KG1 (cell line): ENCODE measurements around the gene GHR.
A peak's percentile ranks its signal among the peaks of the same experiment; 100 is the strongest.
"Not testable (repeated sequence)": the region's sequence is repeated elsewhere in the genome, so short reads cannot be mapped to it uniquely, and the experiment has no call there.

ENCODE experiments used
- DNase-seq: peaks from one replicate; lab custom pipeline; 2025; lab: John Stamatoyannopoulos, UW

The GHR gene

DNA sequence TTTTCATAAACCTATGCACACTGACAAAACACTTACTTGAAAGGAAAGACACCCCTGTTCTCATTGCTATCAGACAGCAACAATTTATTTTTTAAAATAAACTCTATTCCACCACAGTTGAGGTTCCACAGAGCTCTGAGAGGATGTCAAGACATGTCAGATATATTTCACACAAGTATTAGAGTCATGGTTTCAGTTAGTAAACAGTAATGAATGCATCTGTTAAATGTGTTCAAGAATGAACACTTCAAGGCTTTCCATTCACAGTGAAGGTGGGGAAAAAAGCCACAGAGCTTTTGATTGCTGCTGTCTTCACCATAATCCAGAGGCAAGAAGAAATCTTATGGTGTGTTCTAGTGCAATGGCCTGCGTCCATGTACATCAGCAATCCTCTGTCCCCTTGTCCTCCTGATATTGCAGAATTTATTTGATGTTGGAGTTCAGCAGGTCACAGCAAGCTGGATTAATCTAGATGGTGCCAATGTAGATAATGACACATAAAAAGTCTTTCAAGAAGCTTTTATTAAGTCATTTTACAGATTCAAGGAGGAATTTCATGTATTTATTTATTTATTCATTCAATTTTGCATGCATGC is 146.8 kb downstream of the GHR start:
- no peak for DNase-seq

DNA sequence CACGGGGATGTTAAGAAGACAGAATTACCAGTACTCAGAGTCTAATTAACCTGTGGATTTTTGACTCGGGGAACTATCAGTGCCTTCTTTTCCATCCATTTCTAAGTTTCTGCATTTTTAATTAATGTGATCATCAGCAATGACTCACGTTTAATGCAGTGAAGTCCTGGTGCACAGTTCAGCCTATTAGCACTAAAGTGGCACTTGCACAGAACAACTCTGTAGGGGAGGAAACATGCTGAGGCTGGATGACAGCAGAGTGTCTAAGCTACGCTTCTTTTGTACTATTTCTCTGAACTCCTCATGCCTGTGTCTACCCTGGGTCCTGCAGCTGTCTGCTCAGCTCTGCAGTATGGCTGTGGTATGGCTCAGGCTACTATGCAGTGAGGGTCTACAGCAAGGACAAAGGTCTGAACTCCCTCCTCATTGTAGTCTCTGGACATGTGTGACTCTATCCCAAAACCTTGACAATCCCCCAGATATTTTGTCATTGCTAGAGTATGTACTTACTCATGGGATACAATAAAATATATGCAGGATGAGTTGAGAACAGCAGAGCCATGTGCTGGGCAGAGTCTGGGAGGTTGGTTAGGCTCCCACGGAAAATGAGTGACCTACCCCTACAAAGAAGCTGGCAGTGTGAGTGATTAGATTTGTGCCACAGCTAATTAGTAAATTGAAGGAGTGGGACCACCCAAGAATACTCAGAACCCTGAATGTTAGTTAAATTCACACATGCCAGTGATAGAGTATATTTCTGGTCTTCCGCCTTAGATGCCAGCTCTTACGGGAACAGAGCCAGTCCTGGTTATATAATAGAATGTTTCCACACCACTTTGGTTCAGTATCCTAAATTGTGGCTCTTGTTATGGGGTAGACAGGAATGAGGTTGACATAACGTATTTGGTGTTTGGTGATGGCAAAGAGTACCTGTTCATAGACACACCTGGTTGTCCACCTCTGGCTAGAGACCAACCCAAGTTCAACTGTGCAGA is 148.0 kb downstream of the GHR start:
- DNase-seq = no peak

DNA sequence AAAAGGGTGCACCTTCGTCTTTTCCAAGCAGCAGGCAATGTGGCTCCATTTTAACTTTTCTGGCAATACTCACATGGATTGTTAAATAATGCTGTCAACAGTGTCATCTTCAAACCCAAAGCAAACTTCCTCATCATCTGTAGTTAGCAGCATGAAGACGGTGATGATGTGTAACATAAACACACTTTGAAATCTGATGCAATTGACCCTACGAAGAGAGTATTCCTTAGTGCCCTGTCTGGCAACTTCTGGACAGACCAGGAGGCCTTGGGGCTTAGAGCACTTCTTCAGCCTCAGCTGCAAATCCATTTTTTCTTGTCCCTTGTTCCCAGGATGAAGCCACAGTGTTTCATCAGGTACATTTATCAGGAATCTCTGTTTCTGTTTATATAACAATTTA is 149.1 kb downstream of the GHR start:
- DNase-seq = no peak

DNA sequence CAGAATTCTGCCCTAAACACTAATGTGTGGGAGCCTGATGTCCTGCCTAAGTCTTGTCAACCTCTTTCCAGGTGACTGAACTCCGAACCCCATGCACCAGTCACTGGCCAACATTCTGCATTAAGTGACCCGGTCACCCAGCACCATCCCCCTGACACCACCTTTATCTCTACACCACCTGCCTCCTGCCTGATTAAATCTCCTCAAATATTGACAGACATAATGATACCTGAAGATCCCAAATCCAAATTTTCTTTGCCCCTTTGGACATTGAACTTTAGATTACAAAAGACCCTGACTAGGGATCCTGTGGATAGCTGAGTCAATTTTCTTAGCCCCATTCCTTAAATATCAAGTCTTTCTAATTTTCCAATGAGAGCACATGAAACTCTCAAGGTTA is 150.1 kb downstream of the GHR start:
- no peak for DNase-seq

DNA sequence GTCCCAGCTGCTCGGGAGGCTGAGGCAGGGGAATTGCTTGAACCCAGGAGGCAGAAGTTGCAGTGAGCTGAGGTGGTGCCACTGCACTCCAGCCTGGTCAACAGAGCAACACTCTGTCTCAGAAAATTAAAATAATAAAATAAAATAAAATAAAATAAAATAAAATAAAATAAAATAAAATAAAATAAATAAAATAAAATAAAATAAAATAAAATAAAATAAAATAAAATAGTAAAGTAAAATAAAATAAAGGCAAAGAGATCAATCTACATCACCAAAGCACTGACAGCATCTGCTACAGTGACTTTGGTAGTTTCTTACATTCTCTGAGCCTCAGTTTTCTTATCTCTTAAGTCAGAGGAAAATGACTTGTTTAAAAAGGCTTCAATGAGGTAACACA is 152.7 kb downstream of the GHR start:
- DNase-seq = not testable (repeated sequence)

DNA sequence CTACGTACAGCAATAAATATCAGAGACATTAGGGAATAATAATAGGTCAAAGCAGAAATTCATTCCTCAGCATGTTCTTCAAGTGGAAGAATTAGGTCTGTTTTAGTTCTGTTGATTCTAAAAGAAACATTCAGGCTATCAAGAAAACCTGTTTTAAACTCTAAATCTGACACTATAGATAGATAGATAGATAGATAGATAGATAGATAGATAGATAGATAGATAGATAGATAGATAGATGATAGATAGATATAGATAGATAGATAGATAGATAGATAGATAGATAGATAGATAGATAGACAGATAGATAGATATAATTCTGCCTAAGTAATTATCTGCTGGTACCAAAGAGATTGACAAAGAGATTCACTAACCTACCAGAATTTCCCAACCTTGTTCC is 155.7 kb downstream of the GHR start:
- DNase-seq = not testable (repeated sequence)

DNA sequence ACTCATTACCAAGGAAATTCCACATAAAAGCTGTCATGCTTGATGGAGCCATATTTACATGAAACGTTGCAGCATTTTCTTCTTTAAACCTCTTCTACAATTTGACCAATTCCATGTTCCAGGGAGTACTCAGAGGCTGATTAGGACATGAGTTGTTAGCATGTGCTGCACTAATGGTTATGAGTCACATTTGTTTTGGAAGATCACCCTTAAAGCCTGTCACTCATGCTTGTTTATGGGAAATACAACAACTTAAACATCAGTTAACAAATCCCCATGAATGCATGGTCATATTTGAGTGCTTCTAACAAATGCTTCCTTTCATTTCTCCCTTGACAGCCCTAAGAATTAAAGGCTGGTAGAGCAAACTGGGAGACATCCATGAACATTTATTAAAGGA is 156.1 kb downstream of the GHR start:
- DNase-seq = no peak

DNA sequence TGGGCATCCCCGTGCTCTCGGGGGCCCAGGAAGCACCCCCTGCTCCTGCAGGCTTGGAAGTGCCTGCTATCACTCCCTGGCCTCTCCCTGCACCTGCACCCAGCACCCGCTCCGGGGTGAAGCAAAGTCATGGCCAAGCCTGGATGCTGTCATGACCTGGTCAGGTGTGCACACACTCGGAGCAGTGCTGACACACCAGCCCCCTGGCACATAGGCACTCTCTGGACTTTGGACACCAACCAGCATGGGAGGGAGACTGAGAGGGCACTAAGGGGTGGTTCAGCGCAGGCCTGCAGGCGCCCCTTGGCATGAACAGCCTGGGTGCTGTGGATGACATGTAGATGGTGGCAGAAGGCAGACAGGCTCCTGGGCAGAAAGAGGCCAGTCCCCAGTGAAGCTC is 158.6 kb downstream of the GHR start:
- no peak for DNase-seq

DNA sequence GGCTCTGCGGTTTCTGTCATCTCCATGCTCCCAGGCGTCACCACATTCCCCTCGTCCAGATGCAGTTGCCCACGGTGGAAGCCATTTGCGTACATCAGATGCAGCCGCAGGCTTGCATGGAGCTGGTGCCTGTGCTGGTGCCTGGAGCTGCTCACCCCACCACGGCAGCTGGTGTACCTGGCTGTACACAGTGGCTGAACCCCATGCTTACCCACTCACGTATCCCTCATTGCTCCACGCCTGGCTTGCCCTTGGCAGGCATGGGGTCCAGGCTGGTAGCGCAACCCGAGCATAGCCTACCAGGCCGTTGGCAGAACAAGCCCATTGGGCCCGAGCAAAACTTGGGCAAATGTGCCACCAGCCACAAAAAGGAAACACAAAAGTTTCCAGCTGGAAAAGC is 159.5 kb downstream of the GHR start:
- no peak for DNase-seq

DNA sequence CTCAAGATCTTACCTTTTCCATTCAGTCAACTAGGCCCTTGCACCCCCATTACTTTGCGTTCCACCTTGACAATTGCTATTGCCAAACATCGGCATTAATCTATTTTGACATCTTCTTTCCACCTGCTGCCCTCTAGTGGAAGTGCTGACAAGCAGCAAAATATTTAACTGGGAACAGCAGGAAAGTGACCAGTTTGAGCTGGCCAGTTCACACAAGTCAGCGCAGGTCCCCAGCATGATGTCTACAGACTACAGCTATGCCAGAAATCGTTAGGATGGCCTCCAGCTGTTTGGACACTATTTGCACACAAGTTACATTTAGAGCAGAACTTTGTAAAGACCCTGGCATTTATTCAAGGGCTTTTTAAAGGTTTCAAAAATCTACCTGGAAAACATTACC is 160.1 kb downstream of the GHR start:
- peak; percentile 12 for DNase-seq

DNA sequence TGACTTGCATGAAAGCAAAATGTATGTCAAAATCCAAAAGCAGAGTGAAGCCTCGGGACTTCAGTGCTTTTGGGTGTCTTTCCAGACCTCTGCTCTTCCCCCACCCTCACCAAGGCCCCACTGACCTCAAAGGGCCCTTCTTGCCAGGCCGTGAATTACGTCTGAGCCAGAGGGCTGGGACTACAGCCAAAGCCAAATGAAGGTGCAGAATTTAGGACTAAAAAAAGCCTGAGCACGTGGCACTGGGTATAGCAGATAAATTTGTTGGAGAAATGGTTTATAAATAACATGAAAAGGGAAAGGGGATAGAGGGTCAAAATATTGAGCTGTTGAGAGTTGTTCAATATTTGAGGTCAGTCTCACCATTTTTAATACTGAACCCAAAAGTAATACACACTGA is 163.4 kb downstream of the GHR start:
- no peak for DNase-seq

DNA sequence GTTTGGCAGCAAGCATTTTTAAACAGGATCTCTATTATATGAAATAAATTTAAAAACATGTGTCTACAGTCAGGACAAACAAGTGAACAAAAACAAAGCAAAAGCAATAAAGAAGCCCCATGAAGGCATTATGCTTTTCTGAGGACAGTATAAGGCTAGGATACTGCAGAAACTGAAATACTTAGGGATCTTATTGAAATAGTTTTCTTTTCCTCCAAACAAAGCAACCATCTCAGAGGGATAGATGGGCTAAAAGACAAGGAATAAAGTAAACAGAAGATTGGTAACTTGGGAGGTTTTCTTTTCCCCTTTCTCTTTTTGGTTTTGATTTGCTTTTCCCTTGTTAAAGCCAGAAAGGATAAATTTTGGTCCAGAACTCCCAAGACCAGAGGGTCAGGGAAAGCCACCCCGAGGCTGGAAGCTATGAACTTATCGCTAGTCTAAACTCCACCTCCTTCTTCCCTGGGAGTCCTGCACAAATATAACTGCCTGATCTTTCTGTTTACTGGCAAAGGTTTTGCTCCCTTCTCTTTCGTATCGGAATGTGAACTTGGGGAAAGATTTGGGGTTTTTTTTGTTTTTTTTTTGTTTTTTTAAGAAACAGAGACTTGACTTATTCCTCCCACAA is 164.0 kb downstream of the GHR start:
- no peak for DNase-seq

DNA sequence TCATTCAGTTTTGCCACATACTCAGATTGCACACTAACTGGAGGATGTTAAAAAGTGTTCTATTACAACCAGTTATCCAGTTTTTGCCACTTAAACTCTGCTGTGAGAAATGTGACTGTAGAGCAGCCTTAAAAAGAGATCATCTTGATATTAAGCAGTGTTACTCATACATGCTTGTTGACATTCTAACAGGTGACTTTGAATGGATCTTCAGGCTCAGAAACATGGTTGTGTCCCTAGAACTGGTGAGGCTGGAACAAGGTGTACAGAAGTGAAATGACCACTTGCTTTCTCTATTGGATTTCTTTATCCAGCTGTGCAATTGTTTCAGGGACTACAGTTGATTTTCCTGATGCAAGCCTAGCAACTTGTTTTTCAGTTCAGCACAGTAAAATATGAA is 167.3 kb downstream of the GHR start:
- no peak for DNase-seq

DNA sequence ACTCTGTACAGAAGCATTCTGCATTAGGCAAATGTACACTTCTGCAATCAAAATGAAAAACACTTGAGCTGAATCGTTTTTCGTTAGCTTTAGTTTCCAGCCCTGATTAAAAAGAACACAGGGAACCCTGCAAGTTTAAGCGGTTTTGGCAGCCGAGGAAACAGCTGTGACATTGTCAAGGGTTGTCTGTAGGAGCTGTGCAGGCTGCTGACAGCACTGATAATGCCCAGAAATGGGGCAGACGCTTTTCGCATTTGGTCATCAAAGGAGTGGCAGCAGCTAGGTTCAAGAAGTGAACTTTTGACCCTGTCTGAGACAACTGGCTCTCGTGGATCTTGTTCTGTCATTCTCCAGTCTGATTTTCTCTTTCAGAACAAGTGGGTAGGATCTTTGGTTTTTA is 167.8 kb downstream of the GHR start:
- no peak for DNase-seq

DNA sequence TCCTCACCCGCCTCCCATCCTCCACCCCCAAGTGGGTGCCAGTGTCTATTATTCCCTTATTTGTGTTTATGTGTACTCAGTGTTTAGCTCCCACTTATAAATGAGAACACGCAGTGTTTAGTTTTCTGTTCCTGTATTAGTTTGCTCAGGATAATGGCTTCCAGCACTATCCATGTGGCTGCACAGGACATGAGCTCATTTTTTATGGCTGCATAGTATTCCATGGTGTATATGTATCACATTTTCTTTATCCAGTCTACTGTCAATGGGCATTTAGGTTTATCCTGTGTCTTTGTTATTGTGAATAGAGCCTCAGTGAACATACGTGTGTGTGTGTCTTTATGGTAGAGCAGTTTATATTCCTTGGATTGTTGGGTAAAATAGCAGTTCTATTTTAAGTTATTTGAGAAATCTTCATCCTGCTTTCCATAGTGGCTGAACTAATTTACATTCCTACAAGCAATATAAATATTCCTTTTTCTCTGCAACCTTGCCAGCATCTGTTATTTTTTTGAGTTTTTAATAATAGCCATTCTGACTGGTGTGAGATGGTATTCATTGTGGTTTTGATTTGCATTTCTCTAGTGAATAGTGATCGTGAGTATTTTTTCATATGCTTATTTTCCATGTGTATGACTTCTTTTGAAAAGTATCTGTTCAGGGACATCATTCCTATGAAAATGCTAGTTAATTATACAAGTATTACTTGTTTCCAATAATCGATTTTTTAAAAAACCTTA is 169.3 kb downstream of the GHR start:
- no peak for DNase-seq

DNA sequence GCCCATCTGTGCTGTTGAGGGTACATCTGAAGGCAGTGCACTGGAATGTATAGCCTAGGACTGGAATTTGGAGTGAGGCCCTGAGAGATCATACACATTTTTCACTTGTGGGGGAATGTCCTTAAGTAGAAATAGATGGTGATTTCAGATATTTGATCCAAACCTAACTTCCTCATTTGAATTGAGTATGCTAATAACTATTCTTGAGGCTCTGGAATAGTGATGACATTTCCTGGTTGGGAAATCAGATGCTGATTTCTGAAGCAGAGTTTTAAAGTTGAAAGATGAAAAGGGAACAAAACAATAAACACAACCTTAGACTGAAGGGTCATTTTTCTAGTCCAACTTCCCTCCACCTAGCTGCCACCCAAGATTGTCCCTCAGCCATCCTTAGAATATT is 170.4 kb downstream of the GHR start:
- no peak for DNase-seq

DNA sequence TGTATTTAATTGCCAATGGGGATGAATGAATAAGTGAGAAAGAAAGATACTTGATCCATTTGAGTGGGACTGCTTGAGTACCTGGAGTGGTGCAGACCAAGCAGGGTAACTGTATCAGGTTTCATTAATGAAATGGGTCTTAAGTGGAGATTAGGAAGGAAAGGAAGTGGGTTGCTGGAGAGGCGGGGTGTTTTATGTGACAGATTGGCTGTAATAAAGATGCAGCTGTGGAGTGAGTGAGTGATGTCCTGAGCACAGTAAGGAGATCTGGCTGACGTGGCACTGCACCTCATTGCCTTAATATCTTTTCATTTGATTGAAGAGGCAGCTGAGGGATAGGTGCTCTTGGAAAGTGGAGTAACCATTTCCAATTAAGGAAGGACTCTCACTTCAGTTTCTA is 172.4 kb downstream of the GHR start:
- DNase-seq = no peak

DNA sequence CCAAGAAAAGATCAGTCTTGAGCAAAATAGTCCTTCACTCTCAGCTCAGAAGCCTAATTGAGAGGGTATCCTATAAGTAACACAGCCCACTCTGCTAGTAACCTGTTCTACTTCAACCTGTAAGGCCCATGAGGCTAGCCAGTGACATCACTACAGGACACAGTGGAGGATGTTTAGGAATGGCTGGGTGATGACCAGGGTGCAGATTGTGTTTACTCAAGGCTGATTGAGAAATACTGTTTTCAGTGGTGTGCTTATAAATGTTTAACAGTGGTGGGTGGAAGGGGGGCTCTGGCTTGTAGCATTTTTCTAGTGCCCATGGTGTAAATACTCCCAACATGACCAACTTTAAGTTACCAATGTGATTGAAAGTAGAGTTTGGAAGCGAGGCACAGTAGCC is 173.6 kb downstream of the GHR start:
- no peak for DNase-seq

DNA sequence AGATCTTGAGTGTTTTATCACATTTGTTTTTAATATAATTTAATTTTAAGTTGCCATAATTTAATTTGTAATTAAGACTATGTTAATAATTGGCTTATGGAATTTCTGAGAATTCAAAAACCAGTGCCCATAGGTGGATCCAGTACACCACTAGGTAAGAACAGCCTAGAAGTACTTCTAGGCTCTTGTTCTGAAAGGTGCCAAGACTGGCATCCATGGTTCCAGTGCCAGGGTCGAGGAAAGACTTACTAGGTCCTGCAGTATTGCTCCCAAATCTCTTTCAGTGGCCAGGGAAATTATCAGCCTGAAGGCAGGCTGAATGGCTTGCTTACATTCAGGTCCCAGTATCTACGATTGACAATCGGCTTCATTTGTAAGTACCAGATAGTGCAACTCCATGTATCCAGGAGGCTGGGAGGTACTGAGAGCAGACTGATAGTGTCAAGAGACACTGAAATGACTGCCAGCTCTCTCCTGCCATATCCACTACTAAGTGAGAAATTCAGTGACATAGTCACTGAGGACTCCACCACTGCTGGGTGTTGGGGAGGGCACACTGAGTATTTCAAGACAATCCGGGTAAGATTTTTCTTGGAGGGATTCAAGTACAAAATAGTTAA is 174.2 kb downstream of the GHR start:
- DNase-seq = no peak

DNA sequence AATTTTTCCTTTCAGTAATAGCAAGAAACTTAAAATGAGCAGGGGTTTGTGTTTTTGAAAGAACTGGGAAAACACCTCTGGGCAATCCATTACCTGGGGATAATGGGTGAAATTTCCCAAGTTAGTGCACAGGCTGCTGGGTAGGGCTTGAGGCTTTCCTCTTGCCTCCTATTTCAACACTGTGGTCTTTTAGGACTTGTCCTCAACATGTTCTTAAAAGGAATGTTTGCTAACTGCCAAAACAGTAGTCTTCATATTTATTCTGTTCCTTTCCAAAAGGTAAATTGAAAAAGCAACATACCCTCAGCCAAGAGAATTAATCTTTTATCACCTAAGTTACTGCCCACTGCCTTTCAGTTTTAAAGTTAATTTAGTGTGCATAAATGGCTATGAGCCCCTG is 175.1 kb downstream of the GHR start:
- no peak for DNase-seq

DNA sequence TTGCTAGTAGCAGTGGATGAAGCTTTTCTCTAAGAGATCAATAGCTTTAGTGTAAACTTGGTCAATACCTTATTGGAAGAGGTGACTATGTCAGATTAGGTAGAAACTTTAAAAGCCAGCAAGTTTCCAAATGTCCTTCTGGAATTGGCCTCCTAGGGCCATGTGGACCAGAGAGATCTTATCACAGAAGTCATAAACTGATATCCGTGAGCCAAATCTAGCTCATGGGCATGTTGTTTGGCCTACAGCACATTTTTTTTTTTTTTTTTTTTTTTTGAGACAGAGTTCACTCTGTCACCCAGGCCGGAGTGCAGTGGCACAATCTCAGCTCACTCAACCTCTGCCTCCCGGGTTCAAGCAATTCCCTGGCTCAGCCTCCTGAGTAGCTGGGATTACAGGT is 175.9 kb downstream of the GHR start:
- no peak for DNase-seq

DNA sequence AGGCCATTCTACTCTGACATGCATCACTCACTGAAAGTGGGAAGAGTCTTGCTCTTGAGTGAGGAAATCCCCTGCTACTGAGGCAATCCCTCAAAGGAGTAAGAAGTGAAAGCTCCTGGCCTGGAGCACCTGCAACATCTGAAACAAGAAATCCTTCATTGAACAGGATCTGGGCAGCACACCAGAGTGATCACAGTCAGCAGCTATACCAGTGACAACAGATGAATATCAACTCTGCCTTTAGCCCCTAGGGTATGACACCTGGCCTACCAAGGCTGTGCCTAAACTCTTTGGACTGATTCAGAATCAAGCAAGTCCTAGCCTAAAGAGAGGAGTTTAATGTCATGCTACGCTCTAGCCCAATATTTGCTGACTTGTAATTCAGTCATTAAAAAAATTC is 177.2 kb downstream of the GHR start:
- DNase-seq = no peak
